Progenitor cell of endocrine pancreas (in vitro differentiated cells): Measurements from ENCODE around the gene TGFB2. TPM values are rescaled to one million over a fixed set of nuclear protein-coding genes. Genes with fewer than 3 reads are reported as not detected.
A peak's percentile ranks its signal among the peaks of the same experiment; 100 is the strongest.

Source experiments
- DNase-seq: peaks from one replicate; pipeline ENCODE4 v3.0.0; 2021; ENCODE audit warnings: low spot score; ENCODE audit not compliant: unreplicated experiment
- H3K27ac Mint-ChIP-seq: 2 replicates; pipeline ENCODE4 v1.8.0; 2021; ENCODE audit warnings: mild to moderate bottlenecking, moderate library complexity, mixed read lengths
- H3K27me3 Mint-ChIP-seq: 2 replicates; pipeline ENCODE4 v1.8.0; 2021; ENCODE audit warnings: mixed read lengths
- H3K36me3 Mint-ChIP-seq: 2 replicates; pipeline ENCODE4 v1.8.0; 2022; ENCODE audit warnings: mixed read lengths; ENCODE audit not compliant: insufficient read depth
- H3K4me1 Mint-ChIP-seq: 2 replicates; pipeline ENCODE4 v1.8.0; 2021; ENCODE audit warnings: low read depth, mixed read lengths
- H3K4me3 Mint-ChIP-seq: 2 replicates; pipeline ENCODE4 v1.8.0; 2021; ENCODE audit warnings: low read depth, mild to moderate bottlenecking, moderate library complexity, mixed read lengths
- H3K9me3 Mint-ChIP-seq: 2 replicates; pipeline ENCODE4 v1.8.0; 2021; ENCODE audit warnings: low read depth, mixed read lengths
- CTCF ChIP-seq: fragments of 200-600 bp; sonication (generic); IDR thresholded peaks from one replicate; pipeline ENCODE4 v1.5.0; 2021; ENCODE audit warnings: antibody characterized with exemption, mild to moderate bottlenecking; ENCODE audit not compliant: unreplicated experiment
- total RNA-seq: library from RNA; stranded (reverse); gene quantifications from 2 replicates; pipeline ENCODE4 v1.2.1, GENCODE V29; 2021

The TGFB2 gene
- total RNA-seq, 1 donor from 2014 or later: 26.4 TPM

- no peak overlapping the region for H3K27ac Mint-ChIP-seq
Observed at GRCh38 chr1:218482683-218483082, 137.5 kb downstream of the TGFB2 start.

GRCh38 chr1:218485241-218485928 lies 140.2 kb downstream of the TGFB2 start:
- H3K27ac Mint-ChIP-seq: no peak overlapping the region
- no peaks in the 10 kb centered on the region for H3K36me3 Mint-ChIP-seq
- H3K27me3 Mint-ChIP-seq: no peaks in the 10 kb centered on the region
- DNase-seq: no peak
- TF ChIP-seq CTCF: no peak
- H3K4me3 Mint-ChIP-seq: no peak overlapping the region
- H3K9me3 Mint-ChIP-seq: no peaks in the 10 kb centered on the region
- peaks cover 19% of the 10 kb centered on the region for H3K4me1 Mint-ChIP-seq

More at GRCh38 chr1:218482683-218483082, 137.5 kb downstream of the TGFB2 start:
- DNase-seq: no peak
- Mint-ChIP-seq H3K4me3 (no peak overlapping the region), H3K36me3 (no peaks in the 10 kb centered on the region), H3K27me3 (no peaks in the 10 kb centered on the region), H3K4me1 (no peaks in the 10 kb centered on the region), H3K9me3 (no peaks in the 10 kb centered on the region)
- no peak for TF ChIP-seq CTCF

- H3K27ac Mint-ChIP-seq: peak overlapping the region; percentile 16
- no peak for TF ChIP-seq CTCF
- H3K36me3 Mint-ChIP-seq: no peaks in the 10 kb centered on the region
- H3K4me1 Mint-ChIP-seq: peaks cover 21% of the 10 kb centered on the region
- no peak for DNase-seq
- H3K4me3 Mint-ChIP-seq: no peak overlapping the region
- peaks cover 4% of the 10 kb centered on the region for H3K9me3 Mint-ChIP-seq
- no peaks in the 10 kb centered on the region for H3K27me3 Mint-ChIP-seq
Observed at GRCh38 chr1:218488531-218488930, 143.4 kb downstream of the TGFB2 start.

GRCh38 chr1:218488986-218489385 lies 143.8 kb downstream of the TGFB2 start:
- no peaks in the 10 kb centered on the region for H3K36me3 Mint-ChIP-seq
- DNase-seq: no peak
- H3K4me1 Mint-ChIP-seq: peaks cover 21% of the 10 kb centered on the region
- no peak overlapping the region for H3K27ac Mint-ChIP-seq
- H3K4me3 Mint-ChIP-seq: no peak overlapping the region
- TF ChIP-seq CTCF: no peak
- no peaks in the 10 kb centered on the region for H3K27me3 Mint-ChIP-seq
- peaks cover 4% of the 10 kb centered on the region for H3K9me3 Mint-ChIP-seq

- Mint-ChIP-seq H3K27me3 (no peaks in the 10 kb centered on the region), H3K4me1 (peaks cover 28% of the 10 kb centered on the region), H3K36me3 (no peaks in the 10 kb centered on the region), H3K4me3 (no peak overlapping the region), H3K9me3 (peaks cover 4% of the 10 kb centered on the region), H3K27ac (peak overlapping the region; percentile 19)
- no peak for TF ChIP-seq CTCF
- DNase-seq: no peak
Observed at GRCh38 chr1:218490406-218490922, 145.3 kb downstream of the TGFB2 start.
